Liver (tissue), 3 donors: ENCODE results near the gene ULK3.

Experiments
- CTCF ChIP-seq: fragments of 150-350 bp; IDR thresholded peaks from 2 replicates; pipeline ENCODE4 v1.5.1; 2017; ENCODE audit warnings: improper control_type of control experiment, low read depth, low read length; ENCODE audit not compliant: missing input control
- FOXA1 ChIP-seq: IDR thresholded peaks from 2 replicates; pipeline ENCODE4 v1.6.1; 2016; ENCODE audit warnings: antibody characterized with exemption
- GABPA ChIP-seq, 2 donors: IDR thresholded peaks in 1 of 2; conservative IDR thresholded peaks in 1 of 2; 2 replicates each; pipeline ENCODE4 v1.6.1; 2016; ENCODE audit warnings: antibody characterized with exemption in 2 of 2, mild to moderate bottlenecking in 1 of 2, moderate library complexity in 1 of 2
- JUND ChIP-seq, 2 donors: IDR thresholded peaks; 2 replicates each; pipeline ENCODE4 v1.6.1; 2016; ENCODE audit warnings: antibody characterized with exemption in 2 of 2
- NR2F2 ChIP-seq: IDR thresholded peaks from 2 replicates; pipeline ENCODE4 v1.6.1; 2016; ENCODE audit warnings: antibody characterized with exemption
- RAD21 ChIP-seq, 2 donors: IDR thresholded peaks; 2 replicates each; pipeline ENCODE4 v1.6.1; 2016; ENCODE audit warnings: antibody characterized with exemption in 2 of 2, mild to moderate bottlenecking in 2 of 2
- RXRA ChIP-seq, 2 donors: IDR thresholded peaks; 2 replicates each; pipeline ENCODE4 v1.6.1; 2017 to 2018; ENCODE audit warnings: antibody characterized with exemption in 2 of 2, mild to moderate bottlenecking in 1 of 2
- SP1 ChIP-seq: IDR thresholded peaks from 2 replicates; pipeline ENCODE4 v1.6.1; 2018; ENCODE audit warnings: antibody characterized with exemption, mild to moderate bottlenecking
- TAF1 ChIP-seq: conservative IDR thresholded peaks from 2 replicates; pipeline ENCODE4 v1.6.1; 2016; ENCODE audit warnings: antibody characterized with exemption, mild to moderate bottlenecking
- ZBTB33 ChIP-seq: IDR thresholded peaks from 2 replicates; pipeline ENCODE4 v1.6.1; 2016; ENCODE audit warnings: antibody characterized with exemption
- TF ChIP-seq, protein P1 (sequence below): IDR thresholded peaks from 2 replicates; pipeline ENCODE4 v1.6.1; 2016; ENCODE audit warnings: antibody characterized with exemption, mild to moderate bottlenecking
- TF ChIP-seq, protein P2 (sequence below): IDR thresholded peaks from 2 replicates; pipeline ENCODE4 v1.6.1; 2016; ENCODE audit warnings: antibody characterized with exemption
- donor health status: healthy.
- donor health status: healthy.

GRCh38 chr15:74832826-74833225 is 10.1 kb downstream of the ULK3 start:
- no peak for TF ChIP-seq RAD21 (IDR thresholded peaks at IDR 0.05)
- no peak for TF ChIP-seq TAF1
- no peak for TF ChIP-seq CTCF
- TF ChIP-seq, protein P1, sequence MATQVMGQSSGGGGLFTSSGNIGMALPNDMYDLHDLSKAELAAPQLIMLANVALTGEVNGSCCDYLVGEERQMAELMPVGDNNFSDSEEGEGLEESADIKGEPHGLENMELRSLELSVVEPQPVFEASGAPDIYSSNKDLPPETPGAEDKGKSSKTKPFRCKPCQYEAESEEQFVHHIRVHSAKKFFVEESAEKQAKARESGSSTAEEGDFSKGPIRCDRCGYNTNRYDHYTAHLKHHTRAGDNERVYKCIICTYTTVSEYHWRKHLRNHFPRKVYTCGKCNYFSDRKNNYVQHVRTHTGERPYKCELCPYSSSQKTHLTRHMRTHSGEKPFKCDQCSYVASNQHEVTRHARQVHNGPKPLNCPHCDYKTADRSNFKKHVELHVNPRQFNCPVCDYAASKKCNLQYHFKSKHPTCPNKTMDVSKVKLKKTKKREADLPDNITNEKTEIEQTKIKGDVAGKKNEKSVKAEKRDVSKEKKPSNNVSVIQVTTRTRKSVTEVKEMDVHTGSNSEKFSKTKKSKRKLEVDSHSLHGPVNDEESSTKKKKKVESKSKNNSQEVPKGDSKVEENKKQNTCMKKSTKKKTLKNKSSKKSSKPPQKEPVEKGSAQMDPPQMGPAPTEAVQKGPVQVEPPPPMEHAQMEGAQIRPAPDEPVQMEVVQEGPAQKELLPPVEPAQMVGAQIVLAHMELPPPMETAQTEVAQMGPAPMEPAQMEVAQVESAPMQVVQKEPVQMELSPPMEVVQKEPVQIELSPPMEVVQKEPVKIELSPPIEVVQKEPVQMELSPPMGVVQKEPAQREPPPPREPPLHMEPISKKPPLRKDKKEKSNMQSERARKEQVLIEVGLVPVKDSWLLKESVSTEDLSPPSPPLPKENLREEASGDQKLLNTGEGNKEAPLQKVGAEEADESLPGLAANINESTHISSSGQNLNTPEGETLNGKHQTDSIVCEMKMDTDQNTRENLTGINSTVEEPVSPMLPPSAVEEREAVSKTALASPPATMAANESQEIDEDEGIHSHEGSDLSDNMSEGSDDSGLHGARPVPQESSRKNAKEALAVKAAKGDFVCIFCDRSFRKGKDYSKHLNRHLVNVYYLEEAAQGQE, result no peak
- TF ChIP-seq, protein P2, sequence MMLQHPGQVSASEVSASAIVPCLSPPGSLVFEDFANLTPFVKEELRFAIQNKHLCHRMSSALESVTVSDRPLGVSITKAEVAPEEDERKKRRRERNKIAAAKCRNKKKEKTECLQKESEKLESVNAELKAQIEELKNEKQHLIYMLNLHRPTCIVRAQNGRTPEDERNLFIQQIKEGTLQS, result no peak
- TF ChIP-seq JUND (IDR thresholded peaks at IDR 0.05), result no peak
- no peak for TF ChIP-seq GABPA (IDR thresholded peaks at IDR 0.05 in 1 of 2, conservative IDR thresholded peaks at IDR 0.05 in 1 of 2)
- TF ChIP-seq FOXA1, result no peak
- TF ChIP-seq RXRA (IDR thresholded peaks at IDR 0.05), result no peak
- TF ChIP-seq ZBTB33, result no peak
- TF ChIP-seq SP1, result no peak
- TF ChIP-seq NR2F2, result no peak
